Breast epithelium (tissue), 3 donors: ENCODE measurements around the gene CDC14B.

Experiments used
- POLR2A ChIP-seq: fragments of 450-650 bp; IDR thresholded peaks from one replicate; pipeline ENCODE4 v1.6.1; 2016; ENCODE audit warnings: antibody characterized with exemption, mild to moderate bottlenecking, moderate library complexity
- POLR2AphosphoS5 ChIP-seq, 3 donors: sonication (generic); formaldehyde crosslinking; IDR thresholded peaks; one replicate each; pipeline ENCODE4 v1.6.1; 2017; ENCODE audit warnings: antibody characterized with exemption in 3 of 3
- TF ChIP-seq, protein P1 (sequence below), 3 donors: fragments of 450-650 bp; IDR thresholded peaks; one replicate each; pipeline ENCODE4 v1.5.1; 2016 to 2017; ENCODE audit warnings: antibody characterized with exemption in 3 of 3, mild to moderate bottlenecking in 3 of 3, moderate library complexity in 3 of 3

DNA sequence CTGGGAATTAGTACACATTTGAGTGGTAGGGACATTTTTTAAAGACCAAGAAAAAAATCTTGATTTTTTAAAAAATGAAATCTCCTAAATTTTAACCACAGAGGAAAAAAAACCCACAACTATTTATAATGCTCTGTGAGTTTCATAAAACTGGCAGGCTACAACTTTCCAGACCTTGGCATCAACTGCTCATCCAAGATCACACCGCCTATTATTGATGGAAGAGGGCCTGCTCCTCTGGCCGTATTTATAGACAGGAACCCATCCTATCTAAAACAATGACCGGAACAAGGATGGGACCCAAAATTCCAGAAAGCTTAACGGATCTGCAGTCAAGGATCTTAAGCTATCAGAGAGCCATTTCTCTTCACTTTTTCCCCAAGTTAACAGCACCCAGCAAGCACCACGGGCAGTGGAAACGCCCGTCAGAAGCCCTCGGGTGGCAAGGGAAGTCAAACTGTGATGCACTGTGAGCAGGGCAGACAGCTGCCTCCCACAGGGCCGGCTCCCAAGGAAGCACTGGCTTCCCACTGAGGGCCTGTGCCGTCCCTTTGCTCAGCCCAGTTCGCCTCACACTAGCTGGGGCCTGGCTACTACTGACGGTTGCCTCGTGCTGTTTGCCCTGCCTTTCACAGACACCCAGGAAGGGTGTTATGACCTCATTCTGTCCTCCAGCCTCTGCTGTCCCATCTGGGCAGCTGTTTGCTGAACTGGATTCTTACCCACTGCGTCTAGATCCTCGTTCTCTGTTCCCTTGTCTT, 62.8 kb downstream of the CDC14B start:
- TF ChIP-seq, protein P1, sequence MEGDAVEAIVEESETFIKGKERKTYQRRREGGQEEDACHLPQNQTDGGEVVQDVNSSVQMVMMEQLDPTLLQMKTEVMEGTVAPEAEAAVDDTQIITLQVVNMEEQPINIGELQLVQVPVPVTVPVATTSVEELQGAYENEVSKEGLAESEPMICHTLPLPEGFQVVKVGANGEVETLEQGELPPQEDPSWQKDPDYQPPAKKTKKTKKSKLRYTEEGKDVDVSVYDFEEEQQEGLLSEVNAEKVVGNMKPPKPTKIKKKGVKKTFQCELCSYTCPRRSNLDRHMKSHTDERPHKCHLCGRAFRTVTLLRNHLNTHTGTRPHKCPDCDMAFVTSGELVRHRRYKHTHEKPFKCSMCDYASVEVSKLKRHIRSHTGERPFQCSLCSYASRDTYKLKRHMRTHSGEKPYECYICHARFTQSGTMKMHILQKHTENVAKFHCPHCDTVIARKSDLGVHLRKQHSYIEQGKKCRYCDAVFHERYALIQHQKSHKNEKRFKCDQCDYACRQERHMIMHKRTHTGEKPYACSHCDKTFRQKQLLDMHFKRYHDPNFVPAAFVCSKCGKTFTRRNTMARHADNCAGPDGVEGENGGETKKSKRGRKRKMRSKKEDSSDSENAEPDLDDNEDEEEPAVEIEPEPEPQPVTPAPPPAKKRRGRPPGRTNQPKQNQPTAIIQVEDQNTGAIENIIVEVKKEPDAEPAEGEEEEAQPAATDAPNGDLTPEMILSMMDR (IDR thresholded peaks at IDR 0.05): no peak
- TF ChIP-seq POLR2A: no peak
- TF ChIP-seq POLR2AphosphoS5 (IDR thresholded peaks at IDR 0.05): no peak
